Fibroblast of lung (primary cell): ENCODE measurements around the gene NDUFAF4. TPM values are rescaled to one million over a fixed set of nuclear protein-coding genes. Genes with fewer than 3 reads are reported as not detected.
"Not testable (repeated sequence)": the region's sequence is repeated elsewhere in the genome, so short reads cannot be mapped to it uniquely, and the experiment has no call there.

ENCODE experiments used
- DNase-seq, 2 donors: peaks; one replicate each; pipeline versions ENCODE4 v3.0.0 to v3.0.0-alpha.2; 2010; ENCODE audit warnings: low read depth in 2 of 2
- H2AFZ ChIP-seq: 2 replicates; pipeline ENCODE4 v1.5.1; 2012; ENCODE audit warnings: low read length, control low read depth, inconsistent platforms
- H3K27ac ChIP-seq: 2 replicates; pipeline ENCODE4 v1.5.1; 2011; ENCODE audit warnings: low read length, control low read depth; ENCODE audit not compliant: insufficient read depth
- H3K27me3 ChIP-seq: 2 replicates; pipeline ENCODE4 v1.5.1; 2011; ENCODE audit warnings: mild to moderate bottlenecking, low read length; ENCODE audit not compliant: control insufficient read depth, insufficient read depth
- H3K36me3 ChIP-seq: 2 replicates; pipeline ENCODE4 v1.5.1; 2011; ENCODE audit warnings: low read length; ENCODE audit not compliant: control insufficient read depth, insufficient read depth
- H3K4me1 ChIP-seq: 2 replicates; pipeline ENCODE4 v1.5.1; 2011; ENCODE audit warnings: low read length; ENCODE audit not compliant: control insufficient read depth, insufficient read depth; ENCODE audit errors: extremely low read depth
- H3K4me2 ChIP-seq: 2 replicates; pipeline ENCODE4 v1.5.1; 2011; ENCODE audit warnings: low read length, control low read depth; ENCODE audit not compliant: insufficient read depth; ENCODE audit errors: extremely low read depth
- H3K4me3 ChIP-seq, 4 experiments: fragments of 200-600 bp in 1 of 4; sonication (generic) in 1 of 4; replicated peaks in 1 of 4; 2 replicates each; pipeline ENCODE4 v1.5.1; 2011 to 2016; ENCODE audit warnings: low read length in 4 of 4, low read depth in 3 of 4, mild to moderate bottlenecking in 3 of 4, control low read depth in 2 of 4, inconsistent platforms in 1 of 4, mixed read lengths in 1 of 4; ENCODE audit not compliant: insufficient read depth in 1 of 4; ENCODE audit errors: control extremely low read depth in 1 of 4
- H3K79me2 ChIP-seq: 2 replicates; pipeline ENCODE4 v1.5.1; 2012; ENCODE audit warnings: mild to moderate bottlenecking, low read length, inconsistent platforms; ENCODE audit not compliant: control insufficient read depth, insufficient read depth
- H3K9ac ChIP-seq: 2 replicates; pipeline ENCODE4 v1.5.1; 2011; ENCODE audit warnings: mild to moderate bottlenecking, low read length, control low read depth; ENCODE audit not compliant: insufficient read depth
- H3K9me3 ChIP-seq: 2 replicates; pipeline ENCODE4 v1.5.1; 2012; ENCODE audit warnings: low read depth, low read length; ENCODE audit not compliant: control insufficient read depth, insufficient read depth
- H4K20me1 ChIP-seq: 2 replicates; pipeline ENCODE4 v1.5.1; 2011; ENCODE audit warnings: low read length; ENCODE audit not compliant: control insufficient read depth, insufficient read depth; ENCODE audit errors: extremely low read depth
- EZH2 ChIP-seq: IDR thresholded peaks from 2 replicates; pipeline ENCODE4 v1.5.1; 2012; ENCODE audit warnings: low read length, control low read depth, mild to moderate bottlenecking; ENCODE audit errors: missing control alignments
- polyA plus RNA-seq, 2 donors: library from polyadenylated mRNA; depleted of rRNA in 1 of 2; stranded (reverse) in 1 of 2; unstranded in 1 of 2; fragments of >200 nt; gene quantifications; 2 replicates each; pipeline ENCODE4 v1.2.1, GENCODE V29; 2011 to 2012; ENCODE audit warnings: missing spikeins in 1 of 2
- total RNA-seq: library from RNA; depleted of rRNA; stranded (reverse); fragments of >200 nt; gene quantifications from 2 replicates; pipeline ENCODE4 v1.2.1, GENCODE V29; 2014
- TF ChIP-seq, protein P1 (sequence below), 2 donors: IDR thresholded peaks in 1 of 2; conservative IDR thresholded peaks in 1 of 2; 1 replicate in 1 of 2; 2 replicates in 1 of 2; pipeline ENCODE4 v1.5.1; 2011 to 2012; ENCODE audit warnings: low read length in 2 of 2, control low read depth in 1 of 2, inconsistent platforms in 1 of 2, low read depth in 1 of 2, mild to moderate bottlenecking in 1 of 2

NDUFAF4 gene
- total and polyA plus RNA-seq, 2 donors (not counting 1 experiment from before 2014, with no cell fraction given) = 8.1 to 25.9 TPM

DNA sequence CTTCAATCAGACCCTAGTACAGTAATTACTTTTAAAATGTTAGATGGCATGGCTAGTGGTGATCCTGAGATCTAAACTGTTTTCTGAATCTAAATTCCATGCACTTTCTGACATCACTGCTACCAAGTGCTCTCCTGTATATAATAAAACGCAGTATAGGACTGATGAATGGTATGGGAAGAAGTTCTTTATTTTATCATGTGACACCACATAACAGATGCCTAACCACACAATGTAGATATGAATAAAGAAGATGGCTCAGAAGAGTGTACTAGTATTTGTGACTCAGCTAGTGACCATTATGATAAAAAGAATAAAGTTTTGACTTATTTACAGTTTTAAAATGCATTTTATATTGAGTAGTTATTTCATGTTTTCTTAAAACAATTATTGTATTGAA lies 8.5 kb downstream of the NDUFAF4 start:
- no peaks in the 10 kb centered on the region for H3K4me1 ChIP-seq
- H2AFZ ChIP-seq = no peak overlapping the region
- no peak overlapping the region for H3K9ac ChIP-seq
- H3K9me3 ChIP-seq = no peaks in the 10 kb centered on the region
- H3K4me3 ChIP-seq = no peak overlapping the region
- H3K36me3 ChIP-seq = peaks cover 1% of the 10 kb centered on the region
- DNase-seq = no peak
- H3K4me2 ChIP-seq = no peak overlapping the region
- no peak overlapping the region for H3K27ac ChIP-seq
- TF ChIP-seq, protein P1, sequence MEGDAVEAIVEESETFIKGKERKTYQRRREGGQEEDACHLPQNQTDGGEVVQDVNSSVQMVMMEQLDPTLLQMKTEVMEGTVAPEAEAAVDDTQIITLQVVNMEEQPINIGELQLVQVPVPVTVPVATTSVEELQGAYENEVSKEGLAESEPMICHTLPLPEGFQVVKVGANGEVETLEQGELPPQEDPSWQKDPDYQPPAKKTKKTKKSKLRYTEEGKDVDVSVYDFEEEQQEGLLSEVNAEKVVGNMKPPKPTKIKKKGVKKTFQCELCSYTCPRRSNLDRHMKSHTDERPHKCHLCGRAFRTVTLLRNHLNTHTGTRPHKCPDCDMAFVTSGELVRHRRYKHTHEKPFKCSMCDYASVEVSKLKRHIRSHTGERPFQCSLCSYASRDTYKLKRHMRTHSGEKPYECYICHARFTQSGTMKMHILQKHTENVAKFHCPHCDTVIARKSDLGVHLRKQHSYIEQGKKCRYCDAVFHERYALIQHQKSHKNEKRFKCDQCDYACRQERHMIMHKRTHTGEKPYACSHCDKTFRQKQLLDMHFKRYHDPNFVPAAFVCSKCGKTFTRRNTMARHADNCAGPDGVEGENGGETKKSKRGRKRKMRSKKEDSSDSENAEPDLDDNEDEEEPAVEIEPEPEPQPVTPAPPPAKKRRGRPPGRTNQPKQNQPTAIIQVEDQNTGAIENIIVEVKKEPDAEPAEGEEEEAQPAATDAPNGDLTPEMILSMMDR (conservative IDR thresholded peaks at IDR 0.05 in 1 of 2, IDR thresholded peaks at IDR 0.05 in 1 of 2; ENCODE audit: low read depth in 1 of 2, low read length in 2 of 2) = no peak
- no peak for TF ChIP-seq EZH2
- no peaks in the 10 kb centered on the region for H3K27me3 ChIP-seq
- peaks cover 1% of the 10 kb centered on the region for H3K79me2 ChIP-seq
- no peaks in the 10 kb centered on the region for H4K20me1 ChIP-seq

DNA sequence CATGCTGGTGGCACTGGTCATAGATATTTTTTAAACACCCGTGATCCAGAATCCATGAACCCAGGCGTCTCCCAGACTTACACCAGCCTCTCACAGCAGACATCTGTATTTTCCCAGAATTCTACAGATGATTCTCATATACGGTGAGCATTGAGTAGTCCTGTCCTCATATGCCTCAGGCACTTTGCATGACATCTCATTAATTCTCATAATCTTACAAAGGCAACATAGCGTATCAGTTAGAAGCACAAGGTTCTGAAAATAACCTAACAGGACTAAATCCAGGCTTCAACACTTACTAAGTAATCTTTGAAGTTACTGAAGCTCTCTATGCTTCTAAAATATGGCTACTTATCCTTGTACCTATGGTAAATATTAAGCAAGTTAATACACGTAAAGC lies 8.9 kb downstream of the NDUFAF4 start:
- Histone ChIP-seq H3K27ac (no peak overlapping the region), H3K27me3 (no peaks in the 10 kb centered on the region), H3K79me2 (no peaks in the 10 kb centered on the region), H4K20me1 (no peaks in the 10 kb centered on the region), H3K36me3 (no peaks in the 10 kb centered on the region), H3K9ac (no peak overlapping the region), H3K9me3 (no peaks in the 10 kb centered on the region), H3K4me1 (no peaks in the 10 kb centered on the region), H2AFZ (no peak overlapping the region), H3K4me3 (no peak overlapping the region), H3K4me2 (no peak overlapping the region)
- TF ChIP-seq EZH2 = no peak
- TF ChIP-seq, protein P1 (conservative IDR thresholded peaks at IDR 0.05 in 1 of 2, IDR thresholded peaks at IDR 0.05 in 1 of 2; ENCODE audit: low read depth in 1 of 2, low read length in 2 of 2) = no peak
- DNase-seq = no peak

DNA sequence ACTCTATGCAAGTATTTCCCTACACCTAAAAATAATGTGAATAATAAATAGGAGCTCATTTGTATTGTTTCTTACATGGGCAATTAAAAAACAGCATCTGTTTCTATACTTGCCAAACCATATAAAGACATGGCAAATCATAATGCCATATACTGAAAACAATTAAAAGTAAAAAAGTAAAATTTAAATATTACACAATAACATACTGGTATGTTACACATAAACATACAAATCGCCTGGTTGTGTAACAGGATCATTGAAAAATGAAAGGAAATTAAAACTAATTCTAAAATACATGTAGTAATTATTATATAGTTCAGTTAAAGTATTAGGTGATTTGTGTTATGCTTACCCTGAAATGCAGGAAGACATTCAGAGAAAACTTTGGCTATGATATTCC lies 11.2 kb downstream of the NDUFAF4 start:
- Histone ChIP-seq H3K4me3 (no peak overlapping the region), H3K9ac (no peak overlapping the region), H3K4me1 (no peaks in the 10 kb centered on the region), H3K27ac (no peak overlapping the region), H3K9me3 (no peaks in the 10 kb centered on the region), H2AFZ (no peak overlapping the region), H3K27me3 (no peaks in the 10 kb centered on the region), H3K79me2 (no peaks in the 10 kb centered on the region), H4K20me1 (no peaks in the 10 kb centered on the region), H3K4me2 (no peak overlapping the region), H3K36me3 (no peaks in the 10 kb centered on the region)
- TF ChIP-seq, protein P1 (conservative IDR thresholded peaks at IDR 0.05 in 1 of 2, IDR thresholded peaks at IDR 0.05 in 1 of 2; ENCODE audit: low read depth in 1 of 2, low read length in 2 of 2) = no peak
- TF ChIP-seq EZH2 = no peak
- no peak for DNase-seq

DNA sequence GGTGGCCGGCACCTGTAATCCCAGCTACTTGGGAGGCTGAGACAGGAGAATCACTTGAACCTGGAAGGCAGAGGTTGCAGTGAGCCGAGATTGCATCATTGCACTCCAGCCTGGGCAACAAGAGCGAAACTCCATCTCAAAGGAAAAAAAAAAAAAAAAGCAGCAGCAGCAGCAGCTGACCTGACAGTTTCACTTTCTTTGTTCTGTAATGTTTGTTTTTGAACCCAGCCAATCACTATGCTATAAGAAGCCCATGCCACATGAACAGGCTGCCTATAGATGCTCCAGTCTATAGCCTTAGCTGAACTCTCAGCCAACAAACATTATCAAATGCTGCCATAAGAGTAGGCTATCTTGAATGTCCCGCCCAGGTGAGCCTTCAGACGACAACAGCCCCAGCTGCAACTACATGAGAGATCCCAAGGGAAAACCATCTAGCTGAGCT lies 12.5 kb downstream of the NDUFAF4 start:
- not testable (repeated sequence) for H3K4me2 ChIP-seq, H4K20me1 ChIP-seq, H3K79me2 ChIP-seq, H3K9me3 ChIP-seq, H2AFZ ChIP-seq, H3K9ac ChIP-seq, H3K27ac ChIP-seq, H3K36me3 ChIP-seq, H3K4me1 ChIP-seq, DNase-seq, H3K27me3 ChIP-seq
- peak overlapping the region in 1 of 4 experiments; percentile 7 for H3K4me3 ChIP-seq
